Liver (tissue), 9 donors: ENCODE measurements around the gene BTG2. TPM values are rescaled to one million over a fixed set of nuclear protein-coding genes. Genes with fewer than 3 reads are reported as not detected.

Source experiments
- DNase-seq: peaks from one replicate; pipeline ENCODE4 v3.0.0-alpha.2; 2017; ENCODE audit warnings: low spot score
- H3K27ac ChIP-seq, 2 donors: one replicate each; pipeline ENCODE4 v1.7.0; 2013; ENCODE audit warnings: inconsistent platforms in 2 of 2, low read length in 2 of 2, control low read depth in 1 of 2, low read depth in 1 of 2, mild to moderate bottlenecking in 1 of 2
- H3K27me3 ChIP-seq, 4 donors: one replicate each; pipeline versions ENCODE4 v1.6.1 to v1.7.0; 2013; ENCODE audit warnings: low read length in 3 of 4, inconsistent platforms in 1 of 4, mild to moderate bottlenecking in 1 of 4, moderate library complexity in 1 of 4; ENCODE audit not compliant: control insufficient read depth in 4 of 4, insufficient read depth in 4 of 4
- H3K36me3 ChIP-seq, 4 donors: one replicate each; pipeline versions ENCODE4 v1.6.1 to v1.7.0; 2013; ENCODE audit warnings: low read length in 3 of 4, mild to moderate bottlenecking in 3 of 4, low read depth in 1 of 4, moderate library complexity in 1 of 4; ENCODE audit not compliant: control insufficient read depth in 4 of 4, insufficient read depth in 3 of 4
- H3K4me1 ChIP-seq, 4 donors: one replicate each; pipeline versions ENCODE4 v1.6.1 to v1.7.0; 2013; ENCODE audit warnings: low read length in 3 of 4, mild to moderate bottlenecking in 3 of 4, moderate library complexity in 1 of 4; ENCODE audit not compliant: control insufficient read depth in 4 of 4, insufficient read depth in 4 of 4
- H3K4me3 ChIP-seq, 3 donors: one replicate each; pipeline versions ENCODE4 v1.6.1 to v1.7.0; 2013; ENCODE audit warnings: low read length in 3 of 3, control low read depth in 1 of 3, low read depth in 1 of 3, mild to moderate bottlenecking in 1 of 3
- H3K9ac ChIP-seq, 2 donors: one replicate each; pipeline ENCODE4 v1.7.0; 2013; ENCODE audit warnings: low read length in 2 of 2, mild to moderate bottlenecking in 2 of 2, moderate library complexity in 2 of 2, control low read depth in 1 of 2, low read depth in 1 of 2
- H3K9me3 ChIP-seq, 4 donors: one replicate each; pipeline versions ENCODE4 v1.6.1 to v1.7.0; 2013; ENCODE audit warnings: low read length in 3 of 4; ENCODE audit not compliant: control insufficient read depth in 4 of 4
- EGR1 ChIP-seq, 2 donors: IDR thresholded peaks; 2 replicates each; pipeline ENCODE4 v1.6.1; 2016 to 2018; ENCODE audit warnings: antibody characterized with exemption in 2 of 2, low read depth in 2 of 2
- FOXA1 ChIP-seq: IDR thresholded peaks from 2 replicates; pipeline ENCODE4 v1.6.1; 2016; ENCODE audit warnings: antibody characterized with exemption
- GABPA ChIP-seq, 2 donors: IDR thresholded peaks in 1 of 2; conservative IDR thresholded peaks in 1 of 2; 2 replicates each; pipeline ENCODE4 v1.6.1; 2016; ENCODE audit warnings: antibody characterized with exemption in 2 of 2, mild to moderate bottlenecking in 1 of 2, moderate library complexity in 1 of 2
- HNF4A ChIP-seq, 2 donors: conservative IDR thresholded peaks; 2 replicates each; pipeline ENCODE4 v1.6.1; 2016; ENCODE audit warnings: antibody characterized with exemption in 2 of 2, mild to moderate bottlenecking in 2 of 2
- NR2F2 ChIP-seq: IDR thresholded peaks from 2 replicates; pipeline ENCODE4 v1.6.1; 2016; ENCODE audit warnings: antibody characterized with exemption
- RAD21 ChIP-seq, 2 donors: IDR thresholded peaks; 2 replicates each; pipeline ENCODE4 v1.6.1; 2016; ENCODE audit warnings: antibody characterized with exemption in 2 of 2, mild to moderate bottlenecking in 2 of 2
- RXRA ChIP-seq, 2 donors: IDR thresholded peaks; 2 replicates each; pipeline ENCODE4 v1.6.1; 2017 to 2018; ENCODE audit warnings: antibody characterized with exemption in 2 of 2, mild to moderate bottlenecking in 1 of 2
- SP1 ChIP-seq: IDR thresholded peaks from 2 replicates; pipeline ENCODE4 v1.6.1; 2018; ENCODE audit warnings: antibody characterized with exemption, mild to moderate bottlenecking
- YY1 ChIP-seq: IDR thresholded peaks from 2 replicates; pipeline ENCODE4 v1.6.1; 2016; ENCODE audit warnings: antibody characterized with exemption, mild to moderate bottlenecking
- WGBS: extraction: QIAGEN DNeasy Blood & Tissue Kit; methylation state at CpG from one replicate; pipeline ENCODE4 v1.1.7; 2013; 5-methylcytosine and 5-hydroxymethylcytosine counted together
- polyA plus RNA-seq, 2 donors: library from polyadenylated mRNA; stranded (reverse) in 1 of 2; unstranded in 1 of 2; fragments of 200-250 nt in 1 of 2; fragments of >200 nt in 1 of 2; fragmentation: Nextera tagmentation in 1 of 2; extraction: Ambion mirVana in 1 of 2; gene quantifications; one replicate each; pipeline versions ENCODE4 v1.2.1 to v1.2.3, GENCODE V29; 2013 to 2015
- total RNA-seq, 2 donors: library from RNA; depleted of rRNA; stranded (reverse); fragments of >200 nt; gene quantifications; one replicate each; pipeline ENCODE4 v1.2.3, GENCODE V29; 2014
- TF ChIP-seq, protein P1 (sequence below): IDR thresholded peaks from 2 replicates; pipeline ENCODE4 v1.6.1; 2016; ENCODE audit warnings: antibody characterized with exemption
- TF ChIP-seq, protein P2 (sequence below): fragments of 150-350 bp; IDR thresholded peaks from 2 replicates; pipeline ENCODE4 v1.5.1; 2017; ENCODE audit warnings: improper control_type of control experiment, low read depth, low read length; ENCODE audit not compliant: missing input control
- TF ChIP-seq, protein P3 (sequence below): IDR thresholded peaks from 2 replicates; pipeline ENCODE4 v1.6.1; 2016; ENCODE audit warnings: antibody characterized with exemption
- donor health status: healthy.
- donor health status: healthy.
- donor health status: healthy.
- donor health status: healthy.
- donor health status: healthy.

BTG2 gene
- total and polyA plus RNA-seq, 4 donors = 3.8 to 52.5 (median 4.8) TPM

DNA sequence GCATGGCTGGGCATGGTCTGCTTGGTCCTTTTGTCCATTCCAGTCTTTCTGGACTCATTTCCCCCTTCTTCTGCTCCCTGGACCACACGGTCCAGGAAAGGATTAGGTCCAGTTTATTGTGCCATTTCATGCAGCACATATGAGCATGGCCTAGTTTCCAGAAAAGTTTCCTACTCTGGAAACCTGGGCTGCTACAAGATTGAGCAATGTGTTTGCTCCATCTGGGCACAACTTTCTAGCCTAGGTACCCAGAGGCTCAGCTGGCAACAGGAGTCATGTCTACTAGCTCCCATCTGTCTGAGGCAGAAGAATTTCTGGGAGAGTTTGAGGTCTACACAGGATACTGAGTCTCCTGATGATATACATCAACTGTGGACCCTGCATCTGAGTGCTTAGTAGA, 30.8 kb downstream of the BTG2 start:
- Histone ChIP-seq H3K36me3 (no peaks in the 10 kb centered on the region), H3K27ac (no peak overlapping the region), H3K4me1 (peaks cover 0 to 7% (median 5%) of the 10 kb centered on the region in 4 donors), H3K27me3 (no peaks in the 10 kb centered on the region), H3K9me3 (no peaks in the 10 kb centered on the region), H3K9ac (no peak overlapping the region), H3K4me3 (no peak overlapping the region)
- no peak for DNase-seq
- TF ChIP-seq HNF4A (conservative IDR thresholded peaks at IDR 0.05) = no peak
- TF ChIP-seq, protein P1, sequence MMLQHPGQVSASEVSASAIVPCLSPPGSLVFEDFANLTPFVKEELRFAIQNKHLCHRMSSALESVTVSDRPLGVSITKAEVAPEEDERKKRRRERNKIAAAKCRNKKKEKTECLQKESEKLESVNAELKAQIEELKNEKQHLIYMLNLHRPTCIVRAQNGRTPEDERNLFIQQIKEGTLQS = no peak
- no peak for TF ChIP-seq RAD21 (IDR thresholded peaks at IDR 0.05)
- TF ChIP-seq SP1 = no peak
- TF ChIP-seq, protein P2, sequence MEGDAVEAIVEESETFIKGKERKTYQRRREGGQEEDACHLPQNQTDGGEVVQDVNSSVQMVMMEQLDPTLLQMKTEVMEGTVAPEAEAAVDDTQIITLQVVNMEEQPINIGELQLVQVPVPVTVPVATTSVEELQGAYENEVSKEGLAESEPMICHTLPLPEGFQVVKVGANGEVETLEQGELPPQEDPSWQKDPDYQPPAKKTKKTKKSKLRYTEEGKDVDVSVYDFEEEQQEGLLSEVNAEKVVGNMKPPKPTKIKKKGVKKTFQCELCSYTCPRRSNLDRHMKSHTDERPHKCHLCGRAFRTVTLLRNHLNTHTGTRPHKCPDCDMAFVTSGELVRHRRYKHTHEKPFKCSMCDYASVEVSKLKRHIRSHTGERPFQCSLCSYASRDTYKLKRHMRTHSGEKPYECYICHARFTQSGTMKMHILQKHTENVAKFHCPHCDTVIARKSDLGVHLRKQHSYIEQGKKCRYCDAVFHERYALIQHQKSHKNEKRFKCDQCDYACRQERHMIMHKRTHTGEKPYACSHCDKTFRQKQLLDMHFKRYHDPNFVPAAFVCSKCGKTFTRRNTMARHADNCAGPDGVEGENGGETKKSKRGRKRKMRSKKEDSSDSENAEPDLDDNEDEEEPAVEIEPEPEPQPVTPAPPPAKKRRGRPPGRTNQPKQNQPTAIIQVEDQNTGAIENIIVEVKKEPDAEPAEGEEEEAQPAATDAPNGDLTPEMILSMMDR = no peak
- no peak for TF ChIP-seq GABPA (IDR thresholded peaks at IDR 0.05 in 1 of 2, conservative IDR thresholded peaks at IDR 0.05 in 1 of 2)
- TF ChIP-seq FOXA1 = no peak
- WGBS = 48% methylated on average over 1 of the region's 1 CpG

DNA sequence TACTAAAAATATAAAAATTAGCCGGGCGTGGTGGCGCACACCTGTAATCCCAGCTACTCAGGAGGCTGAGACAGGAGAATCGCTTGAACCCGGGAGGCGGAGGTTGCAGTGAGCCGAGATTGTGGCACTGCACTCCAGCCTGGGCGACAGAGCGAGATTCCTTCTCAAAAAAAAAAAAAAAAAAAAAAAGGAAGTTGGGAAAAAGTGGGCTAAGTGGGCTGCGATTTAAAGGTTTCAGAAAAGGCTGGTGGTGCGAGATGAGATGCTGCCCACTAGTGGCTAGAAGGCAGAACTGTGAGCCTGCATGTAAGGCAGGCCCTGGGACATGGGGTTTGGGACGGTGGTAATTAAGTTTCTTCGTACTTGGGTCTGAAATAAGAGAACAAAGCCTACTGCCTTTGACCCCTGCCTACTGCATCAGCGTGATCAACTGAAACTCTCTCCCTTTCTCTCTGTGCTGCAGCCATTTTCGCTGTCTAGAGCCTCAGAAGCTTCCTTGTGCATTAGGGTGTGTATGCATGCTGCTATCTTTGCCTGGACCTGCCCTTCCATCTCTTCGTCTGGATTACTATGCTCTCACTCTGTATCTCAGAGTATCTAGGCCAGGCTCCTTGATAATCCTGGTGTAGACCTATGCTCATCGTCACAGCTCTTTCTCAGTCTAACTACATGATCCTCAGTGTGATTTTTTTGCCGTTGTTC, 33.2 kb downstream of the BTG2 start:
- Histone ChIP-seq H3K9me3 (no peaks in the 10 kb centered on the region), H3K9ac (no peak overlapping the region), H3K4me1 (peaks cover 0 to 7% (median 5%) of the 10 kb centered on the region in 4 donors), H3K36me3 (no peaks in the 10 kb centered on the region), H3K27me3 (no peaks in the 10 kb centered on the region), H3K27ac (no peak overlapping the region), H3K4me3 (no peak overlapping the region)
- TF ChIP-seq SP1 (no peak), RAD21 (IDR thresholded peaks at IDR 0.05) (peak; percentile 81 to 87)
- TF ChIP-seq, protein P2 = peak; percentile 91
- peak; percentile 64 for DNase-seq
- 59% methylated on average over 18 of the region's 18 CpGs for WGBS

DNA sequence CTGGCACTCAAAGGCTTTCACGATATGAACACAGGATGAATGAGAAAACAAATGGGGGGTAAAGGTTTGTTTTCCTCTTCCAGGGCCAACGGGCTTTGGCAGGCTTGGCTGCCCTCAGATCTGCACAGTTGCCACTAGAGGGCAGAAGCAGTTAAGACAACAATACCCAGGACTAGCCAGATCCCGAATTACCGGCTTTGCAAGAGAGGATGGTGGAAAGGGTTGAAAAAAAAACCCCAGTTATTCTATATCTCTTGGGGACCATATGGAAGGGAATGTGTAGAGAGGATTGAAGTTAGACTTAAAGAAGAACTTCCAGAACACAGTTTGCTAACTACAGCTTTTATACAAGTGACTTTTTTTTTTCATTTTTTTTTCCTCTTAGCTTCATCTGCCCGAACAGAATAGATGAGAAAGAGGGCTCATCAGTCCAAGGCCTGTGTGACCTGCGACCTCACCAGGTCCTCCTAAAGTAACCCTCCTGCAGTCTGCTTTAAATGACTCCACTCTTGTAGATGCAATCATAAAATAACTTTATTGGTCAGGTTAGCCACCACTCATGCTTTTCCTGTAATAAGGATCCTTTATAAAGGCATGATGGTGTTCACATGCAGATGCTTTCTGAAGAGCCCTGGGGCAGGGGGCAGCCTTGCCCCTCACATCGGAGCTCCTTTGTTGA, 34.9 kb downstream of the BTG2 start:
- WGBS = 12% methylated on average over 7 of the region's 7 CpGs
- Histone ChIP-seq H3K27me3 (no peaks in the 10 kb centered on the region), H3K4me3 (no peak overlapping the region), H3K4me1 (peaks cover 0 to 7% (median 5%) of the 10 kb centered on the region in 4 donors), H3K27ac (peak overlapping the region; percentile 32 to 43), H3K9ac (no peak overlapping the region), H3K36me3 (no peaks in the 10 kb centered on the region), H3K9me3 (no peaks in the 10 kb centered on the region)
- TF ChIP-seq NR2F2 (peak; percentile 23), GABPA (IDR thresholded peaks at IDR 0.05 in 1 of 2, conservative IDR thresholded peaks at IDR 0.05 in 1 of 2) (no peak), YY1 (peak; percentile 54), HNF4A (conservative IDR thresholded peaks at IDR 0.05) (peak; percentile 65 to 66), EGR1 (IDR thresholded peaks at IDR 0.05; ENCODE audit: low read depth in 2 of 2) (peak in 1 of 2 donors; percentile 18), SP1 (peak; percentile 27), FOXA1 (peak; percentile 27), RAD21 (IDR thresholded peaks at IDR 0.05) (peak; percentile 95 to 96), RXRA (IDR thresholded peaks at IDR 0.05) (peak; percentile 30 to 59)
- TF ChIP-seq, protein P2 = peak; percentile 95
- TF ChIP-seq, protein P3, sequence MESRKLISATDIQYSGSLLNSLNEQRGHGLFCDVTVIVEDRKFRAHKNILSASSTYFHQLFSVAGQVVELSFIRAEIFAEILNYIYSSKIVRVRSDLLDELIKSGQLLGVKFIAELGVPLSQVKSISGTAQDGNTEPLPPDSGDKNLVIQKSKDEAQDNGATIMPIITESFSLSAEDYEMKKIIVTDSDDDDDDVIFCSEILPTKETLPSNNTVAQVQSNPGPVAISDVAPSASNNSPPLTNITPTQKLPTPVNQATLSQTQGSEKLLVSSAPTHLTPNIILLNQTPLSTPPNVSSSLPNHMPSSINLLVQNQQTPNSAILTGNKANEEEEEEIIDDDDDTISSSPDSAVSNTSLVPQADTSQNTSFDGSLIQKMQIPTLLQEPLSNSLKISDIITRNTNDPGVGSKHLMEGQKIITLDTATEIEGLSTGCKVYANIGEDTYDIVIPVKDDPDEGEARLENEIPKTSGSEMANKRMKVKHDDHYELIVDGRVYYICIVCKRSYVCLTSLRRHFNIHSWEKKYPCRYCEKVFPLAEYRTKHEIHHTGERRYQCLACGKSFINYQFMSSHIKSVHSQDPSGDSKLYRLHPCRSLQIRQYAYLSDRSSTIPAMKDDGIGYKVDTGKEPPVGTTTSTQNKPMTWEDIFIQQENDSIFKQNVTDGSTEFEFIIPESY = no peak
- TF ChIP-seq, protein P1 = no peak
- no peak for DNase-seq
